CD14-positive monocyte (primary cell): ENCODE data around the gene C1QL2. TPM values are rescaled to one million over a fixed set of nuclear protein-coding genes. Genes with fewer than 3 reads are reported as not detected.

Experiments
- DNase-seq, 3 donors: peaks; one replicate each; pipeline ENCODE4 v3.0.0-alpha.2; 2011 to 2022
- H2AFZ ChIP-seq: 2 replicates; pipeline ENCODE4 v1.6.0; 2012; ENCODE audit warnings: mild to moderate bottlenecking, low read depth, low read length, inconsistent platforms; ENCODE audit not compliant: insufficient read depth, poor library complexity, severe bottlenecking
- H3K27ac ChIP-seq, 2 donors: 1 replicate in 1 of 2; 2 replicates in 1 of 2; pipeline ENCODE4 v1.5.1; 2012 to 2013; ENCODE audit warnings: low read length in 2 of 2, control low read depth in 1 of 2, inconsistent platforms in 1 of 2, low read depth in 1 of 2, mild to moderate bottlenecking in 1 of 2
- H3K27me3 ChIP-seq, 2 donors: one replicate each; pipeline versions ENCODE4 v1.6.0 to v1.6.1; 2011 to 2013; ENCODE audit warnings: low read length in 2 of 2; ENCODE audit not compliant: control insufficient read depth in 2 of 2, insufficient read depth in 2 of 2
- H3K36me3 ChIP-seq, 2 donors: replicated peaks in 1 of 2; 1 replicate in 1 of 2; 2 replicates in 1 of 2; pipeline versions ENCODE4 v1.5.1 to v1.6.1; 2012 to 2013; ENCODE audit warnings: low read length in 2 of 2, control low read depth in 1 of 2, inconsistent platforms in 1 of 2, mild to moderate bottlenecking in 1 of 2; ENCODE audit not compliant: insufficient read depth in 2 of 2, control insufficient read depth in 1 of 2
- H3K4me1 ChIP-seq, 2 donors: 1 replicate in 1 of 2; 2 replicates in 1 of 2; pipeline versions ENCODE4 v1.5.1 to v1.6.1; 2012 to 2013; ENCODE audit warnings: low read length in 2 of 2, control low read depth in 1 of 2, inconsistent platforms in 1 of 2, mild to moderate bottlenecking in 1 of 2, moderate library complexity in 1 of 2; ENCODE audit not compliant: insufficient read depth in 2 of 2, control insufficient read depth in 1 of 2
- H3K4me2 ChIP-seq: replicated peaks from 2 replicates; pipeline ENCODE3; 2012; ENCODE audit warnings: low read length, moderate library complexity, mild to moderate bottlenecking; ENCODE audit not compliant: poor library complexity, severe bottlenecking; ENCODE audit errors: extremely low read depth
- H3K4me3 ChIP-seq, 3 experiments: fragments of 200-600 bp in 1 of 3; sonication (generic) in 1 of 3; replicated peaks in 1 of 3; 1 replicate in 2 of 3; 2 replicates in 1 of 3; pipeline ENCODE4 v1.5.1; 2011 to 2013; ENCODE audit warnings: low read length in 3 of 3, mild to moderate bottlenecking in 3 of 3, control low read depth in 2 of 3, low read depth in 2 of 3, inconsistent platforms in 1 of 3, moderate library complexity in 1 of 3
- H3K79me2 ChIP-seq: 2 replicates; pipeline ENCODE4 v1.6.0; 2012; ENCODE audit warnings: mild to moderate bottlenecking, control low read depth, inconsistent platforms, low read length, moderate library complexity; ENCODE audit not compliant: insufficient read depth
- H3K9ac ChIP-seq: 2 replicates; pipeline ENCODE4 v1.6.0; 2017; ENCODE audit warnings: low read length, mild to moderate bottlenecking; ENCODE audit not compliant: insufficient read depth, poor library complexity, severe bottlenecking
- H3K9me3 ChIP-seq, 2 donors: replicated peaks in 1 of 2; 1 replicate in 1 of 2; 2 replicates in 1 of 2; pipeline versions ENCODE4 v1.5.1 to v1.6.1; 2012 to 2013; ENCODE audit warnings: low read length in 2 of 2, control low read depth in 1 of 2; ENCODE audit not compliant: control insufficient read depth in 1 of 2, insufficient read depth in 1 of 2
- H4K20me1 ChIP-seq: 2 replicates; pipeline ENCODE4 v1.6.0; 2012; ENCODE audit warnings: mild to moderate bottlenecking, low read length, control low read depth, moderate library complexity; ENCODE audit not compliant: insufficient read depth
- H3K27ac Mint-ChIP-seq, 7 donors: one replicate each; pipeline ENCODE4 v1.8.0; 2020; ENCODE audit warnings: mild to moderate bottlenecking in 7 of 7, mixed read lengths in 7 of 7, moderate library complexity in 6 of 7, inconsistent platforms in 2 of 7
- H3K27me3 Mint-ChIP-seq, 3 donors: one replicate each; pipeline ENCODE4 v1.8.0; 2021 to 2022; ENCODE audit warnings: low read depth in 3 of 3, mild to moderate bottlenecking in 3 of 3, mixed read lengths in 3 of 3, moderate library complexity in 3 of 3, inconsistent platforms in 1 of 3
- H3K36me3 Mint-ChIP-seq, 2 donors: one replicate each; pipeline ENCODE4 v1.8.0; 2020; ENCODE audit warnings: mixed read lengths in 2 of 2, inconsistent platforms in 1 of 2, mild to moderate bottlenecking in 1 of 2
- H3K4me1 Mint-ChIP-seq: one replicate; pipeline ENCODE4 v1.8.0; 2020; ENCODE audit warnings: mild to moderate bottlenecking, mixed read lengths
- H3K4me3 Mint-ChIP-seq, 2 donors: one replicate each; pipeline ENCODE4 v1.8.0; 2020; ENCODE audit warnings: mild to moderate bottlenecking in 2 of 2, mixed read lengths in 2 of 2, moderate library complexity in 1 of 2
- H3K9me3 Mint-ChIP-seq, 7 donors: one replicate each; pipeline ENCODE4 v1.8.0; 2020 to 2022; ENCODE audit warnings: mixed read lengths in 7 of 7, mild to moderate bottlenecking in 6 of 7, moderate library complexity in 6 of 7, inconsistent platforms in 2 of 7
- CTCF ChIP-seq: fragments of 200-600 bp; IDR thresholded peaks from one replicate; pipeline ENCODE4 v1.8.0; 2022; ENCODE audit warnings: antibody characterized with exemption, mild to moderate bottlenecking
- whole genome bisulfite sequencing: methylation state at CpG from one replicate; pipeline ENCODE4 v1.1.5; 2013; ENCODE audit warnings: missing lambda C conversion rate; ENCODE audit not compliant: insufficient coverage; 5-methylcytosine and 5-hydroxymethylcytosine counted together
- intact Hi-C, 2 donors: fragments of 100-400 bp; cut with micrococcal nuclease; formaldehyde crosslinking; loops; one replicate each; pipeline versions ENCODE4 v1.15.0 to v1.15.1; 2023
- polyA plus RNA-seq, 3 donors: library from polyadenylated mRNA; depleted of rRNA in 1 of 3; unstranded in 2 of 3; stranded (reverse) in 1 of 3; fragments of 300-500 nt in 2 of 3; fragments of >200 nt in 1 of 3; fragmentation: Illumina TruSeq in 2 of 3; gene quantifications; 1 replicate in 2 of 3; 2 replicates in 1 of 3; pipeline ENCODE4 v1.2.3, GENCODE V29; 2012 to 2021

C1QL2 gene
- polyA plus RNA-seq, 3 donors: not detected

GRCh38 chr2:119179202-119179601 lies 20.7 kb upstream of the C1QL2 start:
- intact Hi-C loops: loop anchor here (10.0 kb wide), 1 partner anchor 164 kb away; no protein-coding TSS in a partner anchor
- no peaks in the 10 kb centered on the region for H3K9me3 ChIP-seq
- no peaks in the 10 kb centered on the region for H3K27me3 ChIP-seq
- H2AFZ ChIP-seq: no peak overlapping the region
- H3K9ac ChIP-seq: no peak overlapping the region
- H3K36me3 ChIP-seq: no peaks in the 10 kb centered on the region
- Mint-ChIP-seq H3K27me3 (peaks cover 0 to 4% (median 2%) of the 10 kb centered on the region in 3 donors), H3K4me1 (no peaks in the 10 kb centered on the region), H3K36me3 (no peaks in the 10 kb centered on the region), H3K4me3 (no peak overlapping the region), H3K9me3 (no peaks in the 10 kb centered on the region), H3K27ac (no peak overlapping the region)
- H3K27ac ChIP-seq: no peak overlapping the region
- no peaks in the 10 kb centered on the region for H4K20me1 ChIP-seq
- no peaks in the 10 kb centered on the region for H3K79me2 ChIP-seq
- no peak for DNase-seq
- no CpG with 5 or more reads among the region's 2 CpGs for WGBS
- H3K4me3 ChIP-seq: no peak overlapping the region
- no peaks in the 10 kb centered on the region for H3K4me1 ChIP-seq
- no peak for TF ChIP-seq CTCF
- H3K4me2 ChIP-seq: no peak overlapping the region

- H3K4me3 Mint-ChIP-seq: no peak overlapping the region
- 96% methylated on average over 6 of the region's 6 CpGs for WGBS
- no peaks in the 10 kb centered on the region for H3K4me1 ChIP-seq
- no peaks in the 10 kb centered on the region for H3K9me3 Mint-ChIP-seq
- no peak overlapping the region for H3K9ac ChIP-seq
- H3K4me2 ChIP-seq: no peak overlapping the region
- no peak for TF ChIP-seq CTCF
- H3K27me3 ChIP-seq: no peaks in the 10 kb centered on the region
- no peaks in the 10 kb centered on the region for H4K20me1 ChIP-seq
- no peaks in the 10 kb centered on the region for H3K4me1 Mint-ChIP-seq
- H3K27me3 Mint-ChIP-seq: peaks cover 0 to 4% (median 2%) of the 10 kb centered on the region in 3 donors
- H3K9me3 ChIP-seq: no peaks in the 10 kb centered on the region
- H3K79me2 ChIP-seq: no peaks in the 10 kb centered on the region
- DNase-seq: no peak
- no peak overlapping the region for H3K4me3 ChIP-seq
- intact Hi-C loops: loop anchor here (10.0 kb wide), 1 partner anchor 164 kb away; no protein-coding TSS in a partner anchor
- H2AFZ ChIP-seq: no peak overlapping the region
- H3K27ac ChIP-seq: no peak overlapping the region
- H3K36me3 Mint-ChIP-seq: no peaks in the 10 kb centered on the region
- no peaks in the 10 kb centered on the region for H3K36me3 ChIP-seq
- no peak overlapping the region for H3K27ac Mint-ChIP-seq
These were observed 20.2 kb upstream of the C1QL2 start for GRCh38 chr2:119178776-119179175.
